GM12878 (cell line): ENCODE data around the gene MACROD2. TPM values are rescaled to one million over a fixed set of nuclear protein-coding genes. Genes with fewer than 3 reads are reported as not detected.

Experiments
- ATAC-seq: fragments of 200-7000 bp; cut with Tn5 transposase; 3 replicates; pipeline ENCODE4 v1.9.1; 2020; ENCODE audit warnings: mild to moderate bottlenecking, moderate library complexity
- BruUV-seq: library from RNA; stranded (reverse); fragments of 400-500 nt; replicated peaks from 2 replicates; lab custom pipeline; 2021; lab: Mats Ljungman, UMichigan
- CTCF ChIA-PET: fragments of 300-600 bp; sonication (Branson Sonifier 250); formaldehyde crosslinking; extraction: SDS; loops from one replicate; lab custom pipeline; 2021; ENCODE audit warnings: inconsistent platforms; lab: Yijun Ruan, JAX
- POLR2A ChIA-PET: fragments of 350-600 bp; formaldehyde crosslinking; extraction: SDS; loops from one replicate; lab custom pipeline; 2021; ENCODE audit warnings: inconsistent platforms; lab: Charles Lee
- RAD21 ChIA-PET: fragments of 300-600 bp; sonication (Branson Sonifier 250); formaldehyde crosslinking; loops from one replicate; lab custom pipeline; 2023; ENCODE audit warnings: antibody characterized with exemption; ENCODE audit not compliant: unreplicated experiment; lab: Charles Lee
- SMC1A ChIA-PET: fragments of 300-600 bp; sonication (Branson Sonifier 250); formaldehyde crosslinking; loops from one replicate; lab custom pipeline; 2023; ENCODE audit not compliant: unreplicated experiment, uncharacterized antibody; lab: Charles Lee
- DNase-seq: peaks from one replicate; pipeline ENCODE4 v3.0.0-alpha.2; 2011; ENCODE audit warnings: low read depth, low spot score
- FAIRE-seq: peaks from 3 replicates; lab custom pipeline; 2011; peaks lifted over from hg19 to GRCh38; lab: Jason Lieb, UNC
- H2AFZ ChIP-seq: 2 replicates; pipeline ENCODE4 v1.6.0; 2011; ENCODE audit warnings: low read depth, low read length, control low read depth; ENCODE audit not compliant: control insufficient read depth
- H3K27ac ChIP-seq: 2 replicates; pipeline ENCODE4 v1.5.1; 2011; ENCODE audit warnings: control low read depth; ENCODE audit not compliant: control insufficient read depth, insufficient read depth
- H3K27me3 ChIP-seq, 2 experiments: replicated peaks in 1 of 2; 2 replicates each; pipeline versions ENCODE4 v1.6.0 to v1.6.1; 2011; ENCODE audit warnings: low read length in 1 of 2; ENCODE audit not compliant: control insufficient read depth in 2 of 2, insufficient read depth in 2 of 2
- H3K36me3 ChIP-seq, 2 experiments: 2 replicates each; pipeline ENCODE4 v1.5.1; 2011; ENCODE audit warnings: low read length in 1 of 2; ENCODE audit not compliant: control insufficient read depth in 2 of 2, insufficient read depth in 2 of 2
- H3K4me1 ChIP-seq: 2 replicates; pipeline ENCODE4 v1.6.1; 2011; ENCODE audit warnings: mild to moderate bottlenecking, low read length, moderate library complexity, mixed read lengths; ENCODE audit not compliant: control insufficient read depth, insufficient read depth
- H3K4me2 ChIP-seq: 2 replicates; pipeline ENCODE4 v1.6.0; 2011; ENCODE audit warnings: control low read depth; ENCODE audit not compliant: control insufficient read depth, insufficient read depth
- H3K4me3 ChIP-seq: fragments of 200-600 bp; sonication (generic); 2 replicates; pipeline ENCODE4 v1.5.1; 2016
- H3K79me2 ChIP-seq: 2 replicates; pipeline ENCODE4 v1.6.0; 2011; ENCODE audit warnings: low read length; ENCODE audit not compliant: control insufficient read depth, insufficient read depth
- H3K9ac ChIP-seq: 2 replicates; pipeline ENCODE4 v1.8.0; 2011; ENCODE audit warnings: low read length, control low read depth, mixed read lengths; ENCODE audit not compliant: control insufficient read depth, insufficient read depth
- H3K9me3 ChIP-seq: replicated peaks from 3 replicates; pipeline ENCODE4 v1.5.1; 2011; ENCODE audit warnings: mild to moderate bottlenecking, low read length; ENCODE audit not compliant: control insufficient read depth, insufficient read depth
- H4K20me1 ChIP-seq: 2 replicates; pipeline ENCODE4 v1.6.0; 2011; ENCODE audit not compliant: control insufficient read depth, insufficient read depth
- CUX1 ChIP-seq: IDR thresholded peaks from 2 replicates; pipeline ENCODE4 v1.6.1; 2012; ENCODE audit warnings: improper control_type of control experiment, low read depth, low read length; ENCODE audit not compliant: insufficient replicate concordance
- HSF1 ChIP-seq: fragments of 150-350 bp; IDR thresholded peaks from 2 replicates; pipeline ENCODE4 v1.6.1; 2014; ENCODE audit warnings: mild to moderate bottlenecking, low read depth, low read length
- TCF3 ChIP-seq: IDR thresholded peaks from 2 replicates; pipeline ENCODE4 v1.6.1; 2012; ENCODE audit warnings: low read depth, mild to moderate bottlenecking, low read length, borderline replicate concordance; ENCODE audit not compliant: insufficient read depth
- ZNF384 ChIP-seq: IDR thresholded peaks from 2 replicates; pipeline ENCODE4 v1.6.1; 2012; ENCODE audit warnings: low read depth, mild to moderate bottlenecking, low read length, improper control_type of control experiment, borderline replicate concordance
- WGBS: methylation state at CpG from one replicate; pipeline ENCODE4 v1.1.6; 2016; ENCODE audit warnings: low lambda C conversion rate; ENCODE audit not compliant: insufficient replicate concordance, insufficient coverage; ENCODE audit errors: missing lambda C conversion rate; 5-methylcytosine and 5-hydroxymethylcytosine counted together
- in situ Hi-C: fragments of 300-500 bp; cut with MboI; formaldehyde crosslinking; loops from 9 replicates; pipeline ENCODE4 v1.14.3; 2018; ENCODE audit warnings: mixed read lengths
- intact Hi-C: fragments of 100-400 bp; cut with micrococcal nuclease; formaldehyde crosslinking; loops from one replicate; pipeline ENCODE4 v1.14.2; 2022; ENCODE audit not compliant: unreplicated experiment
- polyA plus RNA-seq, 11 experiments: library from polyadenylated mRNA; depleted of rRNA in 4 of 11; unstranded in 6 of 11; stranded (reverse) in 5 of 11; fragments of >200 nt; fragmentation: Nextera tagmentation in 4 of 11; fragmentation: Illumina TruSeq in 1 of 11; extraction: Ambion mirVana in 4 of 11; extraction: Trizol in 1 of 11; gene quantifications; 1 replicate in 1 of 11; 2 replicates in 10 of 11; pipeline versions ENCODE4 v1.2.1 to v1.2.3, GENCODE V29; 2011 to 2016; ENCODE audit warnings: inconsistent platforms in 2 of 11, missing spikeins in 2 of 11, low read depth in 1 of 11
- total RNA-seq, 4 experiments: library from RNA; depleted of rRNA in 3 of 4; stranded (reverse); fragments of >200 nt in 3 of 4; fragmentation: Illumina TruSeq in 1 of 4; extraction: Trizol in 1 of 4; gene quantifications; 2 replicates each; pipeline versions ENCODE4 v1.2.1 to v1.2.3, GENCODE V29; 2013 to 2021

MACROD2 gene
- total and polyA plus RNA-seq, 10 of the 15 experiments (the other 5 are each of a cell fraction or from before 2014, with no cell fraction given), result 1.1 to 21.5 (median 2.2) TPM

DNA sequence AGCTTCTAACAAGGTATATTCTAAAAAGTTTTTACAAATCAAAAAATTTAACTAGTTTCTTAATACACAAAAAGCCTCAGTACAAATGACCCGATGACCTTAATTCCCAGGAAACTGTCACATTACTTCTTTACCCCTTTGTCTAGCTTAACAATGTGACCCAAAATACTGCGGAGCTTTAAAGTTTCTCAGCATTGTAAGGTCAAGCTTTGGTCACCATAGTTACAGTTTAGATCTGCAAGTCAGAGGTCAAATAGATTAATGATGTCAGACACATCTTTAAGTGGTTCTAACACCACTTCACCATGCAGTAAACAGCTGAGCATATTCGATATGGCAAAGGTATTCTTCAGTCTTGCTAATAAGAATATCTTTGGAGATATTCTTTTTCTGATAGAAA lies 378.9 kb downstream of the MACROD2 start:
- no TSS peak for BruUV-seq
- POLR2A ChIA-PET, result no interaction called here
- Histone ChIP-seq H4K20me1 (no peaks in the 10 kb centered on the region), H3K4me3 (no peak overlapping the region), H3K9ac (no peak overlapping the region), H2AFZ (no peak overlapping the region), H3K79me2 (no peaks in the 10 kb centered on the region), H3K4me1 (no peaks in the 10 kb centered on the region), H3K27me3 (no peaks in the 10 kb centered on the region), H3K27ac (no peak overlapping the region), H3K4me2 (no peak overlapping the region), H3K36me3 (no peaks in the 10 kb centered on the region), H3K9me3 (no peaks in the 10 kb centered on the region)
- SMC1A ChIA-PET, result interaction anchor here (1.4 to 1.8 kb wide), 2 partner anchors 18 to 37 kb away, joined by 3 to 6 read pairs; partner anchors contain the start of gene FLRT3
- 41% methylated on average over 3 of the region's 3 CpGs for WGBS
- CTCF ChIA-PET, result interaction anchor here (0.6 kb wide), 1 partner anchor 251 kb away, joined by 4 read pairs; no protein-coding TSS in a partner anchor
- intact Hi-C loops (no loop called here), in situ Hi-C loops (no loop called here)
- no peak for DNase-seq
- RAD21 ChIA-PET, result no interaction called here
- ATAC-seq, result no peak
- no peak for FAIRE-seq
- TF ChIP-seq TCF3 (no peak), CUX1 (no peak), ZNF384 (no peak), HSF1 (no peak)
